Colon (tissue), 2 donors: ENCODE data around the gene MSRB1.
"Not testable (repeated sequence)": the region's sequence is repeated elsewhere in the genome, so short reads cannot be mapped to it uniquely, and the experiment has no call there.

Experiments used
- FAIRE-seq: peaks from 2 replicates; lab custom pipeline; 2012; peaks lifted over from hg19 to GRCh38; lab: Jason Lieb, UNC
- donor health status: control.
- donor health status: control.

Gene MSRB1

GRCh38 chr16:1960665-1961630 lies 17.9 kb upstream of the MSRB1 start:
- no peak for FAIRE-seq

GRCh38 chr16:1959269-1960039 lies 16.5 kb upstream of the MSRB1 start, which contains the start of gene NDUFB10:
Gene NDUFB10 (plus strand): TSS chr16:1959538. CDS start chr16:1959625, 87 bp downstream.
- FAIRE-seq: no peak

GRCh38 chr16:1958715-1959268 lies 15.8 kb upstream of the MSRB1 start:
- no peak for FAIRE-seq

GRCh38 chr16:1958143-1958491 lies 15.1 kb upstream of the MSRB1 start:
- not testable (repeated sequence) for FAIRE-seq

- FAIRE-seq: not testable (repeated sequence)
Observed at GRCh38 chr16:1957434-1958142, 14.6 kb upstream of the MSRB1 start.

- no peak for FAIRE-seq
Observed at GRCh38 chr16:1953734-1954133, 10.7 kb upstream of the MSRB1 start.

- FAIRE-seq: no peak
Observed at GRCh38 chr16:1950559-1950958, 7.6 kb upstream of the MSRB1 start.

- no peak for FAIRE-seq
Observed at GRCh38 chr16:1950047-1950446, 7.0 kb upstream of the MSRB1 start.

GRCh38 chr16:1949507-1949906 lies 6.5 kb upstream of the MSRB1 start:
- no peak for FAIRE-seq

GRCh38 chr16:1947369-1947670 lies 4.3 kb upstream of the MSRB1 start:
- no peak for FAIRE-seq

- FAIRE-seq: no peak
Observed at GRCh38 chr16:1946495-1947368, 3.7 kb upstream of the MSRB1 start.

GRCh38 chr16:1945559-1946391 lies 2.8 kb upstream of the MSRB1 start:
- no peak for FAIRE-seq

- no peak for FAIRE-seq
Observed at GRCh38 chr16:1944612-1945199, 1.7 kb upstream of the MSRB1 start.

GRCh38 chr16:1942047-1942809 lies 771 bp downstream of the MSRB1 start:
- no peak for FAIRE-seq

- FAIRE-seq: no peak
Observed at GRCh38 chr16:1941162-1942046, 1.6 kb downstream of the MSRB1 start.

- FAIRE-seq: no peak
Observed at GRCh38 chr16:1940273-1941161, 2.5 kb downstream of the MSRB1 start.

GRCh38 chr16:1939833-1940232 lies 3.2 kb downstream of the MSRB1 start:
- not testable (repeated sequence) for FAIRE-seq
